Esophagus (tissue), 2 donors: Measurements from ENCODE around the gene HOXB3. TPM values are rescaled to one million over a fixed set of nuclear protein-coding genes. Genes with fewer than 3 reads are reported as not detected.
"Not testable (repeated sequence)": the region's sequence is repeated elsewhere in the genome, so short reads cannot be mapped to it uniquely, and the experiment has no call there.

ENCODE experiments used
- H3K27ac ChIP-seq, 2 donors: one replicate each; pipeline ENCODE4 v1.5.1; 2013; ENCODE audit warnings: low read depth in 2 of 2, mild to moderate bottlenecking in 2 of 2, inconsistent platforms in 1 of 2, low read length in 1 of 2, moderate library complexity in 1 of 2
- H3K27me3 ChIP-seq, 2 donors: one replicate each; pipeline ENCODE4 v1.6.1; 2013; ENCODE audit warnings: low read length in 2 of 2, control low read depth in 1 of 2, mild to moderate bottlenecking in 1 of 2; ENCODE audit not compliant: insufficient read depth in 2 of 2, control insufficient read depth in 1 of 2
- H3K36me3 ChIP-seq, 2 donors: one replicate each; pipeline ENCODE4 v1.6.1; 2013; ENCODE audit warnings: low read length in 1 of 2; ENCODE audit not compliant: control insufficient read depth in 2 of 2, insufficient read depth in 2 of 2
- H3K4me1 ChIP-seq, 2 donors: one replicate each; pipeline ENCODE4 v1.6.1; 2013; ENCODE audit warnings: low read length in 1 of 2; ENCODE audit not compliant: control insufficient read depth in 2 of 2, insufficient read depth in 2 of 2
- H3K4me3 ChIP-seq, 2 donors: one replicate each; pipeline ENCODE4 v1.5.1; 2013; ENCODE audit warnings: low read length in 2 of 2, mild to moderate bottlenecking in 2 of 2, low read depth in 1 of 2, moderate library complexity in 1 of 2
- H3K9me3 ChIP-seq, 2 donors: one replicate each; pipeline ENCODE4 v1.6.1; 2013; ENCODE audit warnings: mild to moderate bottlenecking in 2 of 2, low read depth in 1 of 2, low read length in 1 of 2, moderate library complexity in 1 of 2; ENCODE audit not compliant: control insufficient read depth in 2 of 2, insufficient read depth in 1 of 2
- WGBS, 2 donors: extraction: QIAGEN DNeasy Blood & Tissue Kit; methylation state at CpG; one replicate each; pipeline ENCODE4 v1.1.7; 2013; 5-methylcytosine and 5-hydroxymethylcytosine counted together
- polyA plus RNA-seq, 2 donors: library from polyadenylated mRNA; stranded (reverse); fragments of 200-250 nt; gene quantifications; one replicate each; pipeline ENCODE4 v1.2.3, GENCODE V29; 2013
- donor health status: healthy with polysubstance abuse.
- donor health status: Bipolar disorder and iron deficiency.

HOXB3 gene
- polyA plus RNA-seq, 2 donors, result 6.3 to 12.7 TPM

DNA sequence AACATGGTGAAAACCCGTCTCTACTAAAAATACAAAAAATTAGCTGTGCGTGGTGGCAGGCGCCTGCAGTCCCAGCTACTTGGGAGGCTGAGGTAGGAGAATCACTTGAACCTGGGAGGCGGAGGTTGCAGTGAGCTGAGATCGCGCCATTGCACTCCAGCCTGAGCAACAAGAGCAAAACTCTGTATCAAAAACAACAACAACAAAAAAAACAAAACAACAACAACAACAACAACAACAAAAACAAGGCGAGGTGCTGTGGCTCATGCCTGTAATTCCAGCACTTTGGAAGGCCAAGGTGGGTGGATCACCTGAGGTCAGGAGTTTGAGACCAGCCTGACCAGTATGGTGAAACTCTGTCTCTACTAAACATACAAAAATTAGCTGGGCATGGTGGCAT lies 80.3 kb downstream of the HOXB3 start:
- H3K36me3 ChIP-seq, H3K4me1 ChIP-seq, H3K9me3 ChIP-seq, H3K4me3 ChIP-seq, H3K27ac ChIP-seq, H3K27me3 ChIP-seq: not testable (repeated sequence)
- 98% methylated on average over 7 of the region's 7 CpGs for WGBS, 2 donors

GRCh38 chr17:48506246-48506645 lies 83.8 kb downstream of the HOXB3 start:
- H3K9me3 ChIP-seq, result no peaks in the 10 kb centered on the region
- no peaks in the 10 kb centered on the region for H3K27me3 ChIP-seq
- H3K4me3 ChIP-seq, result no peak overlapping the region
- 83 to 86% methylated on average over 5 of the region's 5 CpGs for WGBS, 2 donors
- H3K4me1 ChIP-seq, result no peaks in the 10 kb centered on the region
- no peak overlapping the region for H3K27ac ChIP-seq
- no peaks in the 10 kb centered on the region for H3K36me3 ChIP-seq

GRCh38 chr17:48505788-48506187 lies 84.3 kb downstream of the HOXB3 start:
- Histone ChIP-seq H3K36me3 (no peaks in the 10 kb centered on the region), H3K27me3 (no peaks in the 10 kb centered on the region), H3K4me3 (no peak overlapping the region), H3K9me3 (no peaks in the 10 kb centered on the region), H3K27ac (no peak overlapping the region), H3K4me1 (no peaks in the 10 kb centered on the region)
- 26 to 48% methylated on average over 1 of the region's 1 CpG for WGBS, 2 donors

DNA sequence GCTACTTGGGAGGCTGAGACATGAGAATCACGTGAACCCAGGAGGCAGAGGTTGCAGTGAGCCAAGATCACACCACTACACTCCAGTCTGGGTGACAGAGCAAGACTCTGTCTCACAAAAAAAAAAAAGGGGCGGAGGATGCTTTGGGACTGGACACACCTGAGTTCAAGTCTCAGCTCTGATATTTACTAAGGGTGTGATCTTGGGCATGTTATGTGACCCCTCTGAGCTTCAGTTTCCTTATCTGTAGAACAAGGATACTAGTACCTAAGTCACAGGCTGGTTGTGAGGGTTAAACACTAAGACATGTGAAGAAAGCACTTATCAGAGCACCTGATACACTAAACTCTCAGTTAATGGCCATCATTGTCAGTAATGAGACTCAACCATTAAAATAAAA lies 85.1 kb downstream of the HOXB3 start:
- 87 to 88% methylated on average over 2 of the region's 2 CpGs for WGBS, 2 donors
- no peaks in the 10 kb centered on the region for H3K27me3 ChIP-seq
- H3K4me1 ChIP-seq, result no peaks in the 10 kb centered on the region
- H3K4me3 ChIP-seq, result no peak overlapping the region
- no peak overlapping the region for H3K27ac ChIP-seq
- no peaks in the 10 kb centered on the region for H3K9me3 ChIP-seq
- no peaks in the 10 kb centered on the region for H3K36me3 ChIP-seq

DNA sequence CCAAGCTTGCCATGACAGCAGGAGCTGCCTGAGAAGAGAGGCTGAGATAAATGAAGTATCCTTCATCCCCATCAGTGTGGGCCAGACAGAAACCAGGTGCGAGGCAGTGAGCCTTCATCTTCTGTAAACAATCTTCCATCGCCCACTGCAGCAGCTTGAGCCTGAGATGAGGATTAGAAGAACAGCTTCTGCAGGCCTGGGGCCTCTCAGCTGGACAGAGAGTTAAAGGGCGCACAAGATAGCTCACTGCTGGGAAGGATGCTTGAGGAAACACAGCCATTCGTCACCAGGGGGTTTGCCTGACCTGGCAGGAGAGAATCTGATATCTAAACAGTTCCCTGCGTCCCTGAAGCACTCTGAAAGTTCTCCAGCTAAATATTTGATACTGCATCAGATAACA lies 86.3 kb downstream of the HOXB3 start:
- H3K36me3 ChIP-seq, result no peaks in the 10 kb centered on the region
- no peak overlapping the region for H3K4me3 ChIP-seq
- H3K27ac ChIP-seq, result no peak overlapping the region
- 73 to 86% methylated on average over 5 of the region's 5 CpGs for WGBS, 2 donors
- H3K4me1 ChIP-seq, result no peaks in the 10 kb centered on the region
- no peaks in the 10 kb centered on the region for H3K27me3 ChIP-seq
- no peaks in the 10 kb centered on the region for H3K9me3 ChIP-seq

DNA sequence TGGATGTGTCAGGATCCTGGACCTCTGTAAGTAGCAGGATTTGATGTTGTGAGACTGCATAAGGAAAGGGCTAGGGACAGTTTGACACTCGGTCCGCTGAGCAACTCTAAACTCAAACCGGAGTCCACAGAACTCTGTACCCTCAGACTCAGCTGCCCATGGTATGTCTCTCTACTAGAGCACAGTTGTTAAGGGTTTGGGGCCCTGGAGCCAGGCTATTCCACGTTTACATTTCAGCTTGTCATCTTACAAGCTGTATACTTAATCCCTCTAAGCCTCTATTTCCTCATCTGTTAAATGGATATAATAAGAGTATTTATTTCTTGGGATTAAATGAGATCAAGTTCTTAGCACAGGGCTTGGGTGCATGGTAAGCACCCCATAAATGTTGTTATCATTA lies 87.1 kb downstream of the HOXB3 start:
- no peaks in the 10 kb centered on the region for H3K27me3 ChIP-seq
- WGBS, 2 donors, result 73 to 84% methylated on average over 4 of the region's 4 CpGs

GRCh38 chr17:48502312-48502711 lies 87.7 kb downstream of the HOXB3 start:
- H3K36me3 ChIP-seq, result no peaks in the 10 kb centered on the region
- H3K27me3 ChIP-seq, result no peaks in the 10 kb centered on the region
- WGBS, 2 donors, result 73 to 80% methylated on average over 2 of the region's 2 CpGs
- H3K9me3 ChIP-seq, result no peaks in the 10 kb centered on the region
- no peak overlapping the region for H3K4me3 ChIP-seq
- H3K4me1 ChIP-seq, result no peaks in the 10 kb centered on the region
- H3K27ac ChIP-seq, result no peak overlapping the region

More for the DNA sequence above, 87.1 kb downstream of the HOXB3 start:
- H3K9me3 ChIP-seq, result no peaks in the 10 kb centered on the region
- no peak overlapping the region for H3K27ac ChIP-seq
- no peak overlapping the region for H3K4me3 ChIP-seq
- H3K4me1 ChIP-seq, result no peaks in the 10 kb centered on the region
- H3K36me3 ChIP-seq, result no peaks in the 10 kb centered on the region

- Histone ChIP-seq H3K4me3 (no peak overlapping the region), H3K27me3 (no peaks in the 10 kb centered on the region), H3K27ac (no peak overlapping the region)
These were observed 89.3 kb downstream of the HOXB3 start for GRCh38 chr17:48500435-48501426.

GRCh38 chr17:48499735-48500434 lies 90.2 kb downstream of the HOXB3 start:
- Histone ChIP-seq H3K27ac (no peak overlapping the region), H3K36me3 (no peaks in the 10 kb centered on the region), H3K9me3 (no peaks in the 10 kb centered on the region), H3K4me3 (no peak overlapping the region), H3K4me1 (no peaks in the 10 kb centered on the region), H3K27me3 (no peaks in the 10 kb centered on the region)
- WGBS, 2 donors, result 88 to 89% methylated on average over 5 of the region's 5 CpGs

More at GRCh38 chr17:48500435-48501426, 89.3 kb downstream of the HOXB3 start:
- Histone ChIP-seq H3K4me1 (no peaks in the 10 kb centered on the region), H3K36me3 (no peaks in the 10 kb centered on the region), H3K9me3 (no peaks in the 10 kb centered on the region)
- WGBS, 2 donors, result 67 to 74% methylated on average over 12 of the region's 12 CpGs
